HCT116 (cell line): Measurements from ENCODE around the gene SMC4. TPM values are rescaled to one million over a fixed set of nuclear protein-coding genes. Genes with fewer than 3 reads are reported as not detected.

ENCODE experiments used
- ATAC-seq: fragments of 200-7000 bp; cut with Tn5 transposase; 2 replicates; pipeline ENCODE4 v1.9.1; 2020; ENCODE audit warnings: mild to moderate bottlenecking, moderate library complexity
- BruUV-seq: library from RNA; stranded (reverse); fragments of 400-500 nt; replicated peaks from 2 replicates; lab custom pipeline; 2021; lab: Mats Ljungman, UMichigan
- CTCF ChIA-PET: fragments of 300-600 bp; sonication (Branson Sonifier 250); formaldehyde crosslinking; loops from one replicate; lab custom pipeline; 2021; ENCODE audit warnings: antibody characterized with exemption; lab: Charles Lee
- POLR2A ChIA-PET: fragments of 300-600, 350-600 bp; sonication (Branson Sonifier 250); formaldehyde crosslinking; loops from one replicate; lab custom pipeline; 2021; ENCODE audit warnings: antibody characterized with exemption; lab: Charles Lee
- RAD21 ChIA-PET, 2 experiments: fragments of 300-600 bp; sonication (Branson Sonifier 250); formaldehyde crosslinking; loops; one replicate each; lab custom pipeline; 2023; ENCODE audit warnings: low total read pairs in 2 of 2; ENCODE audit not compliant: uncharacterized antibody in 2 of 2, unreplicated experiment in 2 of 2, low non-redundant PET in 1 of 2; lab: Charles Lee
- DNase-seq: peaks from one replicate; pipeline ENCODE4 v3.0.0-alpha.2; 2010; ENCODE audit warnings: low read depth, low spot score
- H2AFZ ChIP-seq: fragments of 200-600 bp; shearing (Covaris generic), sonication (generic); 2 replicates; pipeline ENCODE4 v1.6.1; 2017; ENCODE audit warnings: low read depth, mixed run types, mixed read lengths, antibody characterized with exemption, low read length; ENCODE audit not compliant: poor library complexity, severe bottlenecking
- H3K27ac ChIP-seq: 2 replicates; pipeline ENCODE4 v1.5.1; 2012; ENCODE audit warnings: low read depth, low read length
- H3K27me3 ChIP-seq: fragments of 200-600 bp; sonication (generic); 2 replicates; pipeline ENCODE4 v1.6.1; 2016; ENCODE audit warnings: mixed run types, low read length, mixed read lengths; ENCODE audit not compliant: insufficient read depth
- H3K36me3 ChIP-seq, 2 experiments: fragments of 200-500 bp in 1 of 2; fragments of 200-600 bp in 1 of 2; sonication (Bioruptor generic) in 1 of 2; sonication (generic) in 1 of 2; 2 replicates each; pipeline versions ENCODE4 v1.5.1 to v1.6.1; 2014 to 2016; ENCODE audit warnings: low read length in 2 of 2, inconsistent platforms in 1 of 2, mixed read lengths in 1 of 2, mixed run types in 1 of 2; ENCODE audit not compliant: insufficient read depth in 2 of 2, control insufficient read depth in 1 of 2
- H3K4me1 ChIP-seq, 2 experiments: fragments of 200-600 bp in 1 of 2; sonication (generic) in 1 of 2; 2 replicates each; pipeline versions ENCODE4 v1.5.1 to v1.6.1; 2012 to 2017; ENCODE audit warnings: low read length in 2 of 2, inconsistent platforms in 1 of 2, mild to moderate bottlenecking in 1 of 2, mixed read lengths in 1 of 2, mixed run types in 1 of 2, moderate library complexity in 1 of 2; ENCODE audit not compliant: insufficient read depth in 2 of 2, control insufficient read depth in 1 of 2
- H3K4me2 ChIP-seq: fragments of 200-600 bp; sonication (generic); 2 replicates; pipeline ENCODE4 v1.6.1; 2017; ENCODE audit warnings: mixed run types, low read length, mixed read lengths
- H3K4me3 ChIP-seq, 2 experiments: fragments of 200-600 bp in 1 of 2; sonication (generic) in 1 of 2; replicated peaks in 1 of 2; 2 replicates each; pipeline ENCODE4 v1.5.1; 2011 to 2016; ENCODE audit warnings: low read length in 2 of 2, control low read depth in 1 of 2, low read depth in 1 of 2, mild to moderate bottlenecking in 1 of 2, mixed read lengths in 1 of 2, mixed run types in 1 of 2
- H3K79me2 ChIP-seq: fragments of 200-600 bp; sonication (generic); 2 replicates; pipeline ENCODE4 v1.6.1; 2017; ENCODE audit warnings: mild to moderate bottlenecking, mixed run types, low read length, moderate library complexity, mixed read lengths; ENCODE audit not compliant: insufficient read depth
- H3K9ac ChIP-seq: fragments of 200-600 bp; sonication (generic); 2 replicates; pipeline ENCODE4 v1.6.1; 2016; ENCODE audit warnings: low read length, mixed read lengths
- H3K9me2 ChIP-seq: fragments of 200-600 bp; sonication (generic), shearing (Covaris generic); 2 replicates; pipeline ENCODE4 v1.6.1; 2017; ENCODE audit warnings: mixed run types, mild to moderate bottlenecking, moderate library complexity; ENCODE audit not compliant: insufficient read depth
- H3K9me3 ChIP-seq, 2 experiments: fragments of 200-500 bp in 1 of 2; fragments of 200-600 bp in 1 of 2; sonication (Bioruptor generic) in 1 of 2; sonication (generic) in 1 of 2; 2 replicates each; pipeline ENCODE4 v1.6.1; 2014 to 2017; ENCODE audit warnings: low read length in 2 of 2, mixed read lengths in 2 of 2, inconsistent platforms in 1 of 2, low read depth in 1 of 2, mild to moderate bottlenecking in 1 of 2, mixed run types in 1 of 2, moderate library complexity in 1 of 2; ENCODE audit not compliant: control insufficient read depth in 1 of 2, insufficient read depth in 1 of 2
- H4K20me1 ChIP-seq: fragments of 200-600 bp; sonication (generic), shearing (Covaris generic); 2 replicates; pipeline ENCODE4 v1.6.1; 2017; ENCODE audit warnings: mixed run types, mild to moderate bottlenecking, moderate library complexity; ENCODE audit not compliant: insufficient read depth
- ATF3 ChIP-seq: IDR thresholded peaks from 2 replicates; pipeline ENCODE4 v1.6.1; 2012
- CEBPB ChIP-seq: IDR thresholded peaks from 2 replicates; pipeline ENCODE4 v1.6.1; 2012; ENCODE audit warnings: low read depth
- EZH2 ChIP-seq: fragments of 200-600 bp; sonication (generic); IDR thresholded peaks from 2 replicates; pipeline ENCODE4 v1.6.1; 2017; ENCODE audit warnings: antibody characterized with exemption, mixed run types
- EZH2phosphoT487 ChIP-seq: fragments of 200-600 bp; IDR thresholded peaks from 2 replicates; pipeline ENCODE4 v1.6.1; 2018; ENCODE audit warnings: antibody characterized with exemption, borderline replicate concordance
- FOSL1 ChIP-seq: IDR thresholded peaks from 2 replicates; pipeline ENCODE4 v1.6.1; 2012; ENCODE audit warnings: low read depth
- POLR2AphosphoS5 ChIP-seq: IDR thresholded peaks from 2 replicates; pipeline ENCODE4 v1.6.1; 2011; ENCODE audit warnings: mild to moderate bottlenecking, low read depth, low read length, moderate library complexity
- SRF ChIP-seq: IDR thresholded peaks from 2 replicates; pipeline ENCODE4 v1.6.1; 2012; ENCODE audit warnings: low read depth
- ZBTB33 ChIP-seq: IDR thresholded peaks from 2 replicates; pipeline ENCODE4 v1.6.1; 2011; ENCODE audit warnings: mild to moderate bottlenecking, low read length, moderate library complexity; ENCODE audit not compliant: insufficient replicate concordance; ENCODE audit errors: extremely low read depth
- ZFX ChIP-seq: fragments of 450-650 bp; IDR thresholded peaks from 2 replicates; pipeline ENCODE4 v1.6.1; 2017
- ZNF274 ChIP-seq: fragments of 200-500 bp; sonication (Bioruptor generic); IDR thresholded peaks from 2 replicates; pipeline ENCODE4 v1.6.1; 2014; ENCODE audit warnings: mild to moderate bottlenecking, low read depth, low read length, inconsistent platforms
- intact Hi-C: fragments of 100-400 bp; cut with micrococcal nuclease; formaldehyde crosslinking; loops from 2 replicates; pipeline ENCODE4 v1.10.0; 2022
- total RNA-seq: library from RNA; stranded (reverse); gene quantifications from one replicate; pipeline ENCODE4 v1.2.1, GENCODE V29; 2021; ENCODE audit not compliant: unreplicated experiment
- TF ChIP-seq, protein P1 (sequence below): IDR thresholded peaks from 2 replicates; pipeline ENCODE4 v1.6.1; 2012
- TF ChIP-seq, protein P2 (sequence below), 3 experiments: fragments of 200-600 bp in 1 of 3; sonication (generic) in 1 of 3; IDR thresholded peaks in 2 of 3; conservative IDR thresholded peaks in 1 of 3; 2 replicates each; pipeline ENCODE4 v1.5.1; 2012 to 2017; ENCODE audit warnings: low read depth in 2 of 3, low read length in 2 of 3, antibody characterized with exemption in 1 of 3, borderline replicate concordance in 1 of 3, control low read depth in 1 of 3, mild to moderate bottlenecking in 1 of 3, mixed read lengths in 1 of 3, mixed run types in 1 of 3, moderate library complexity in 1 of 3; ENCODE audit not compliant: insufficient read depth in 1 of 3

SMC4 gene
- total RNA-seq, 1 experiment from 2014 or later: 123 TPM

GRCh38 chr3:160403028-160403545, 3.6 kb downstream of the SMC4 start:
- Histone ChIP-seq H3K4me1 (peaks cover 15 to 21% of the 10 kb centered on the region in 2 experiments), H3K79me2 (peaks cover 95% of the 10 kb centered on the region), H3K4me3 (no peak overlapping the region), H4K20me1 (peaks cover 16% of the 10 kb centered on the region; the same call in 1 of the 2 replicates), H3K4me2 (peak overlapping the region; percentile 91; the same call in 1 of the 2 replicates), H3K9me3 (no peaks in the 10 kb centered on the region), H2AFZ (no peak overlapping the region), H3K9ac (no peak overlapping the region; the same call in 1 of the 2 replicates), H3K27ac (no peak overlapping the region), H3K27me3 (no peaks in the 10 kb centered on the region), H3K36me3 (peaks cover 22 to 57% of the 10 kb centered on the region in 2 experiments), H3K9me2 (no peaks in the 10 kb centered on the region)
- RAD21 ChIA-PET: interaction anchor here in 1 of 2 experiments (0.6 kb wide), 1 partner anchor 168 kb away, joined by 3 read pairs; no protein-coding TSS in a partner anchor
- ATAC-seq (no peak), DNase-seq (no peak)
- intact Hi-C loops: no loop called here
- POLR2A ChIA-PET: interaction anchor here (1.5 kb wide), 1 partner anchor 9 kb away, joined by 3 read pairs; no protein-coding TSS in a partner anchor
- CTCF ChIA-PET: no interaction called here
- BruUV-seq: no TSS peak
- TF ChIP-seq, protein P1, sequence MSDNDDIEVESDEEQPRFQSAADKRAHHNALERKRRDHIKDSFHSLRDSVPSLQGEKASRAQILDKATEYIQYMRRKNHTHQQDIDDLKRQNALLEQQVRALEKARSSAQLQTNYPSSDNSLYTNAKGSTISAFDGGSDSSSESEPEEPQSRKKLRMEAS: no peak
- TF ChIP-seq ATF3: no peak
- no peak for TF ChIP-seq POLR2AphosphoS5

GRCh38 chr3:160403796-160404470, 4.5 kb downstream of the SMC4 start:
- H3K9ac ChIP-seq: no peak overlapping the region
- no peak overlapping the region for H3K4me2 ChIP-seq
- peaks cover 16% of the 10 kb centered on the region; the same call in 1 of the 2 replicates for H4K20me1 ChIP-seq
- BruUV-seq: no TSS peak
- POLR2A ChIA-PET: interaction anchor here (1.5 kb wide), 1 partner anchor 8 kb away, joined by 3 read pairs; no protein-coding TSS in a partner anchor
- RAD21 ChIA-PET: no interaction called here
- peaks cover 22 to 63% of the 10 kb centered on the region in 2 experiments for H3K36me3 ChIP-seq
- H2AFZ ChIP-seq: no peak overlapping the region
- no peak overlapping the region for H3K4me3 ChIP-seq
- H3K79me2 ChIP-seq: peaks cover 95% of the 10 kb centered on the region
- intact Hi-C loops: no loop called here
- DNase-seq (no peak), ATAC-seq (no peak)
- no peaks in the 10 kb centered on the region for H3K27me3 ChIP-seq
- H3K9me3 ChIP-seq: no peaks in the 10 kb centered on the region
- H3K4me1 ChIP-seq: peaks cover 12 to 16% of the 10 kb centered on the region in 2 experiments
- CTCF ChIA-PET: no interaction called here
- no peaks in the 10 kb centered on the region for H3K9me2 ChIP-seq
- H3K27ac ChIP-seq: no peak overlapping the region
- TF ChIP-seq, protein P1: no peak
- TF ChIP-seq ZFX: no peak
- TF ChIP-seq, protein P2, sequence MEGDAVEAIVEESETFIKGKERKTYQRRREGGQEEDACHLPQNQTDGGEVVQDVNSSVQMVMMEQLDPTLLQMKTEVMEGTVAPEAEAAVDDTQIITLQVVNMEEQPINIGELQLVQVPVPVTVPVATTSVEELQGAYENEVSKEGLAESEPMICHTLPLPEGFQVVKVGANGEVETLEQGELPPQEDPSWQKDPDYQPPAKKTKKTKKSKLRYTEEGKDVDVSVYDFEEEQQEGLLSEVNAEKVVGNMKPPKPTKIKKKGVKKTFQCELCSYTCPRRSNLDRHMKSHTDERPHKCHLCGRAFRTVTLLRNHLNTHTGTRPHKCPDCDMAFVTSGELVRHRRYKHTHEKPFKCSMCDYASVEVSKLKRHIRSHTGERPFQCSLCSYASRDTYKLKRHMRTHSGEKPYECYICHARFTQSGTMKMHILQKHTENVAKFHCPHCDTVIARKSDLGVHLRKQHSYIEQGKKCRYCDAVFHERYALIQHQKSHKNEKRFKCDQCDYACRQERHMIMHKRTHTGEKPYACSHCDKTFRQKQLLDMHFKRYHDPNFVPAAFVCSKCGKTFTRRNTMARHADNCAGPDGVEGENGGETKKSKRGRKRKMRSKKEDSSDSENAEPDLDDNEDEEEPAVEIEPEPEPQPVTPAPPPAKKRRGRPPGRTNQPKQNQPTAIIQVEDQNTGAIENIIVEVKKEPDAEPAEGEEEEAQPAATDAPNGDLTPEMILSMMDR (IDR thresholded peaks at IDR 0.05 in 2 of 3, conservative IDR thresholded peaks at IDR 0.05 in 1 of 3; ENCODE audit: borderline replicate concordance in 1 of 3, insufficient read depth in 1 of 3, low read depth in 2 of 3, low read length in 2 of 3): no peak
- no peak for TF ChIP-seq SRF
- no peak for TF ChIP-seq POLR2AphosphoS5
- no peak for TF ChIP-seq EZH2
- no peak for TF ChIP-seq ZBTB33
- TF ChIP-seq ZNF274: no peak
- TF ChIP-seq CEBPB: no peak
- no peak for TF ChIP-seq FOSL1
- TF ChIP-seq EZH2phosphoT487: no peak
- no peak for TF ChIP-seq ATF3
